Stomach (tissue), 9 donors: ENCODE results near the gene ITGB3. TPM values are rescaled to one million over a fixed set of nuclear protein-coding genes. Genes with fewer than 3 reads are reported as not detected.

ENCODE experiments used
- DNase-seq, 2 donors: peaks; one replicate each; pipeline versions ENCODE4 v3.0.0 to v3.0.0-alpha.2; 2013 to 2019
- H3K27ac ChIP-seq, 5 donors: fragments of 200-600 bp in 4 of 5; sonication (generic) in 4 of 5; one replicate each; pipeline ENCODE4 v1.5.1; 2013 to 2019; ENCODE audit warnings: mild to moderate bottlenecking in 1 of 5, moderate library complexity in 1 of 5
- H3K27me3 ChIP-seq, 3 donors: fragments of 200-600 bp; sonication (generic); one replicate each; pipeline ENCODE4 v1.5.1; 2017 to 2019; ENCODE audit warnings: mixed run types in 1 of 3
- H3K36me3 ChIP-seq, 4 donors: fragments of 200-600 bp; sonication (generic); 1 replicate in 3 of 4; 2 replicates in 1 of 4; pipeline ENCODE4 v1.5.1; 2016 to 2019
- H3K4me1 ChIP-seq, 4 donors: fragments of 200-600 bp; sonication (generic); one replicate each; pipeline ENCODE4 v1.5.1; 2016 to 2019
- H3K4me3 ChIP-seq, 4 donors: fragments of 200-600 bp; sonication (generic) in 3 of 4; one replicate each; pipeline ENCODE4 v1.5.1; 2016 to 2019; ENCODE audit warnings: mild to moderate bottlenecking in 1 of 4
- H3K9me3 ChIP-seq, 4 donors: fragments of 200-600 bp; sonication (generic); one replicate each; pipeline ENCODE4 v1.5.1; 2016 to 2019
- EP300 ChIP-seq: sonication (generic); formaldehyde crosslinking; IDR thresholded peaks from one replicate; pipeline ENCODE4 v1.6.1; 2017; ENCODE audit warnings: antibody characterized with exemption
- POLR2A ChIP-seq, 4 donors: fragments of 450-650 bp; IDR thresholded peaks; one replicate each; pipeline ENCODE4 v1.6.1; 2016; ENCODE audit warnings: antibody characterized with exemption in 4 of 4, control low read depth in 2 of 4, mild to moderate bottlenecking in 1 of 4, moderate library complexity in 1 of 4
- POLR2AphosphoS5 ChIP-seq, 3 donors: sonication (generic); formaldehyde crosslinking; IDR thresholded peaks; one replicate each; pipeline ENCODE4 v1.6.1; 2016; ENCODE audit warnings: antibody characterized with exemption in 3 of 3
- WGBS, 5 donors: extraction: QIAGEN DNeasy Blood & Tissue Kit in 3 of 5; methylation state at CpG; one replicate each; pipeline versions ENCODE4 v1.1.5 to v1.1.7; 2013 to 2018; 5-methylcytosine and 5-hydroxymethylcytosine counted together
- intact Hi-C: fragments of 100-400 bp; cut with DNase I; formaldehyde crosslinking; loops from one replicate; pipeline ENCODE4 v1.15.1; 2023; ENCODE audit warnings: low total_unique reads
- polyA plus RNA-seq, 3 donors: library from polyadenylated mRNA; stranded (reverse); fragments of 200-250 nt; gene quantifications; one replicate each; pipeline ENCODE4 v1.2.3, GENCODE V29; 2013
- total RNA-seq, 5 donors: library from RNA; depleted of rRNA; stranded (reverse); fragments of >200 nt; gene quantifications; one replicate each; pipeline versions ENCODE4 v1.1.0 to v1.2.3, GENCODE V29; 2014 to 2016
- TF ChIP-seq, protein P1 (sequence below), 7 experiments: fragments of 450-650 bp in 4 of 7; fragments of 200-600 bp in 3 of 7; sonication (generic) in 3 of 7; IDR thresholded peaks; one replicate each; pipeline ENCODE4 v1.5.1; 2016 to 2019; ENCODE audit warnings: antibody characterized with exemption in 7 of 7, control low read depth in 2 of 7, mild to moderate bottlenecking in 1 of 7
- donor health status: healthy with polysubstance abuse.
- donor health status: Bipolar disorder and iron deficiency.
- donor health status: healthy.

ITGB3 gene
- total and polyA plus RNA-seq, 8 donors: 1.0 to 29.8 (median 7.1) TPM; not detected in 1

DNA sequence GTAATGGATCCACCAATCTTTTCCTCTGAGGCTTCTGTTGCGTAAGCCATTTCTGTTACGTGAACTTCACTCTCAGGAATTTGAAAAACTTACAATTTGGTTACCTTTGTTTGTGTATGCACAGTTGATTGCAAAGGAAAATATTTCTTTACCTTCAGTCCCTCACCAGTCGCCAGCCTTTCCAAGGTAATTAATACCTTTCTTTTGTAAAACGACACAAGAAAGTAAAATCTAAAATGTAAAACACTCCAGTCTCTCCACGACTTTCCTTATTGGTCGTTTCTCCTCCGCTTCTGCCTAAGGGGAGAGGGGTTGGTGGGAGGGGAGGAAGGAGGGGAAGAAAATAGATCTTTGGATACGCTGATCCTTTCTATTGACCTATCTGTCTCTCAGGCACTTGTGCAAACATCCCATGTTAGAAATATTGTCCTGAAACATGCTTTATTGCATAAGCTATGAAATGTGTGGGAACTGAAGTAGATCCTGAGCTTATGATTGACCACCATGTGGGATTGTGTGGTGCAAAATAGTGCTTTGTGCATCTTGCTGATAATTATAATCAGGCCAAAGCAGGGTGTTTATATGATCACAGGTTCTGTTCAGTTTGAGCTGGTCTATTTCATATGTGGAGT, 37.7 kb downstream of the ITGB3 start:
- no peak for DNase-seq
- no peak overlapping the region for H3K4me3 ChIP-seq
- intact Hi-C loops: no loop called here
- H3K9me3 ChIP-seq: no peaks in the 10 kb centered on the region
- WGBS, 5 donors: 63 to 71% (median 70%) methylated on average over 8 of the region's 8 CpGs
- H3K27ac ChIP-seq: no peak overlapping the region
- no peak for TF ChIP-seq POLR2A (IDR thresholded peaks at IDR 0.05)
- no peak for TF ChIP-seq POLR2AphosphoS5 (IDR thresholded peaks at IDR 0.05)
- TF ChIP-seq, protein P1, sequence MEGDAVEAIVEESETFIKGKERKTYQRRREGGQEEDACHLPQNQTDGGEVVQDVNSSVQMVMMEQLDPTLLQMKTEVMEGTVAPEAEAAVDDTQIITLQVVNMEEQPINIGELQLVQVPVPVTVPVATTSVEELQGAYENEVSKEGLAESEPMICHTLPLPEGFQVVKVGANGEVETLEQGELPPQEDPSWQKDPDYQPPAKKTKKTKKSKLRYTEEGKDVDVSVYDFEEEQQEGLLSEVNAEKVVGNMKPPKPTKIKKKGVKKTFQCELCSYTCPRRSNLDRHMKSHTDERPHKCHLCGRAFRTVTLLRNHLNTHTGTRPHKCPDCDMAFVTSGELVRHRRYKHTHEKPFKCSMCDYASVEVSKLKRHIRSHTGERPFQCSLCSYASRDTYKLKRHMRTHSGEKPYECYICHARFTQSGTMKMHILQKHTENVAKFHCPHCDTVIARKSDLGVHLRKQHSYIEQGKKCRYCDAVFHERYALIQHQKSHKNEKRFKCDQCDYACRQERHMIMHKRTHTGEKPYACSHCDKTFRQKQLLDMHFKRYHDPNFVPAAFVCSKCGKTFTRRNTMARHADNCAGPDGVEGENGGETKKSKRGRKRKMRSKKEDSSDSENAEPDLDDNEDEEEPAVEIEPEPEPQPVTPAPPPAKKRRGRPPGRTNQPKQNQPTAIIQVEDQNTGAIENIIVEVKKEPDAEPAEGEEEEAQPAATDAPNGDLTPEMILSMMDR (IDR thresholded peaks at IDR 0.05): no peak
- no peak for TF ChIP-seq EP300
- peaks cover 0 to 20% (median 7%) of the 10 kb centered on the region in 4 donors for H3K4me1 ChIP-seq
- H3K27me3 ChIP-seq: no peaks in the 10 kb centered on the region
- peaks cover 0 to 53% (median 18%) of the 10 kb centered on the region in 4 donors for H3K36me3 ChIP-seq

DNA sequence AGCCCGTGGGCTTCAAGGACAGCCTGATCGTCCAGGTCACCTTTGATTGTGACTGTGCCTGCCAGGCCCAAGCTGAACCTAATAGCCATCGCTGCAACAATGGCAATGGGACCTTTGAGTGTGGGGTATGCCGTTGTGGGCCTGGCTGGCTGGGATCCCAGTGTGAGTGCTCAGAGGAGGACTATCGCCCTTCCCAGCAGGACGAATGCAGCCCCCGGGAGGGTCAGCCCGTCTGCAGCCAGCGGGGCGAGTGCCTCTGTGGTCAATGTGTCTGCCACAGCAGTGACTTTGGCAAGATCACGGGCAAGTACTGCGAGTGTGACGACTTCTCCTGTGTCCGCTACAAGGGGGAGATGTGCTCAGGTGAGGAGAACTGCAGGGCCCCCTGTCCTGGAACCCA, 38.6 kb downstream of the ITGB3 start:
- WGBS, 5 donors: 87 to 93% (median 90%) methylated on average over 8 to 14 of the region's 14 CpGs
- no peak overlapping the region for H3K4me3 ChIP-seq
- no peaks in the 10 kb centered on the region for H3K27me3 ChIP-seq
- H3K9me3 ChIP-seq: no peaks in the 10 kb centered on the region
- H3K4me1 ChIP-seq: peaks cover 0 to 20% (median 8%) of the 10 kb centered on the region in 4 donors
- H3K27ac ChIP-seq: no peak overlapping the region
- DNase-seq: no peak
- H3K36me3 ChIP-seq: peaks cover 0 to 44% (median 15%) of the 10 kb centered on the region in 4 donors
- TF ChIP-seq POLR2A (IDR thresholded peaks at IDR 0.05): no peak
- no peak for TF ChIP-seq EP300
- TF ChIP-seq, protein P1 (IDR thresholded peaks at IDR 0.05): no peak
- TF ChIP-seq POLR2AphosphoS5 (IDR thresholded peaks at IDR 0.05): no peak
- intact Hi-C loops: no loop called here

DNA sequence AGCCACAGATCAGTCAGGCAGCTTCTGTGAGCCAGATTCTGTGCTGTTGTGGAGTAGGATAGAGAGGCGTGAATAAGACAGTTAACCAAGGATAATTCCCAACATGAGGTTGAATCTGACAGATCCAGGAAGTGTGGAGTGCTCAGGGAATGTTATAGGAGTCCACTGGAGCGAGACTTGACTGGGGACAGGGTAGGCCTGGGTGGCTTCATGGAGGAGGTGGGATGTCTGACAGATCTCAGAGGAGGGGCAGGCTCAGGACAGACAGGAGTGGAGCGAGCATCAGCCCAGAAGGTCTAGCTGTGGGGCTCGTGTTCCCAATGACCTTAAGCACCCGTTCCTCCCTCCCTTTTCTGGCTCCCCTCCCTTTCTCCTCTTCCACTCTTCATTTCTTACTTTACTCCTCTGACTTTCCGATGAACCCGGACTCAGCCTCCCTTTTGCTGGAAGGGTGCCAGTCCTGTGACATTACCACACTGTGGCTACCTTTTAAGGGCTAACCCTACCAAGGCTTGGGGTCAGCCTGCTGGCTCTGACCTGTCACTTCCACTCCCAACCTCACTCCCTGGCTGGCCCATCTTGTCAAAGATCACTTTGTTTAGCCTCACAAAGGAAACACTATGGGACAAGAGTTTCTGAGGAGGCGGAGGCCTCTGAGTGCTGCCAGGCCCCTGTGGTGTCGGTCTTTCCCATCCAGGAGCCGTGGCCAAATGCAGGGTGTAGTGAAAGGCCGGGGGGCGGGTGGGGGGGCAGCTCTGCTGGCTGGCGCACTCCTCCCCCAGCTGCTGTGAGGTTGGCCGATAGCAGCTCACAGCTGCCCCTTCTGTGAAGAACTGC, 41.6 kb downstream of the ITGB3 start:
- Histone ChIP-seq H3K4me3 (no peak overlapping the region), H3K27me3 (no peaks in the 10 kb centered on the region), H3K36me3 (peaks cover 0 to 32% (median 17%) of the 10 kb centered on the region in 4 donors), H3K4me1 (peaks cover 0 to 22% (median 10%) of the 10 kb centered on the region in 4 donors), H3K27ac (peak overlapping the region in 3 of 5 donors; percentile 22 to 42 (median 31)), H3K9me3 (no peaks in the 10 kb centered on the region)
- WGBS, 5 donors: 79 to 91% (median 81%) methylated on average over 10 to 14 of the region's 14 CpGs
- TF ChIP-seq EP300 (no peak), POLR2AphosphoS5 (IDR thresholded peaks at IDR 0.05) (no peak), POLR2A (IDR thresholded peaks at IDR 0.05) (no peak)
- TF ChIP-seq, protein P1 (IDR thresholded peaks at IDR 0.05): no peak
- intact Hi-C loops: no loop called here
- peak in 1 of 2 donors; percentile 26 for DNase-seq

DNA sequence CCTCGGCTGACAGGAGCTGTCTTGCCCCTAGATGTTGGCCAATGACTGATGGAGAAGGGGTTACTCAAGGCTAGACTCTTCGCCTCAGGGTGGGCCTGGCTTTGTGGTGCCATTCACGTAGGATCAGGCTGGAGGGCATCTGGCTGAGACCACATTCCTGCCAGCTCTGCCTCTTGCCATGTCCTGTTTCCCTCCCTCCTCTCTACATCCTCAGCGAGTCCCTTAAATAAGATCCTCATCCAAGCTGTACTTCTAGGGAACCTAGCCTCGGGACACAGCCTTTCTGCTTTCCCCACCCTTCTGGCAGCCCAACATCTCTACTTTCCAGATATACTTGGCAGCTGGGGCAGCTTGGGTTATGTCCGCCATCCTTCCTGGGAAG, 42.2 kb downstream of the ITGB3 start:
- intact Hi-C loops: no loop called here
- DNase-seq: no peak
- Histone ChIP-seq H3K4me1 (peaks cover 0 to 22% (median 10%) of the 10 kb centered on the region in 4 donors), H3K4me3 (no peak overlapping the region), H3K36me3 (peaks cover 0 to 32% (median 20%) of the 10 kb centered on the region in 4 donors), H3K27ac (peak overlapping the region in 1 of 5 donors; percentile 42), H3K27me3 (no peaks in the 10 kb centered on the region), H3K9me3 (no peaks in the 10 kb centered on the region)
- TF ChIP-seq POLR2A (IDR thresholded peaks at IDR 0.05) (no peak), EP300 (no peak), POLR2AphosphoS5 (IDR thresholded peaks at IDR 0.05) (no peak)
- TF ChIP-seq, protein P1 (IDR thresholded peaks at IDR 0.05): no peak
- 76 to 88% (median 77%) methylated on average over 6 of the region's 6 CpGs for WGBS, 5 donors
